Measurements from ENCODE around the gene BTRC. TPM values are rescaled to one million over a fixed set of nuclear protein-coding genes. Genes with fewer than 3 reads are reported as not detected.
A peak's percentile ranks its signal among the peaks of the same experiment; 100 is the strongest.

BTRC gene
- total and polyA plus RNA-seq, 10 of the 15 experiments (the other 5 are each of a cell fraction or from before 2014, with no cell fraction given), result 2.2 to 18.6 (median 8.6) TPM

- Histone ChIP-seq H3K4me1 (ENCODE audit: control insufficient read depth, insufficient read depth, low read length) (peaks cover 5% of the 10 kb centered on the region; the same call in 1 of the 2 replicates), H3K4me3 (peak overlapping the region; percentile 44; the same call in 1 of the 2 replicates), H3K9me3 (replicated peaks; ENCODE audit: control insufficient read depth, insufficient read depth, low read length) (no peaks in the 10 kb centered on the region), H3K36me3 (ENCODE audit: control insufficient read depth in 2 of 2, insufficient read depth in 2 of 2, low read length in 1 of 2) (no peaks in the 10 kb centered on the region), H3K9ac (ENCODE audit: control insufficient read depth, insufficient read depth, low read length) (no peak overlapping the region), H2AFZ (ENCODE audit: control insufficient read depth, low read depth, low read length) (no peak overlapping the region), H3K27ac (ENCODE audit: control insufficient read depth, insufficient read depth) (no peak overlapping the region), H3K79me2 (ENCODE audit: control insufficient read depth, insufficient read depth, low read length) (no peaks in the 10 kb centered on the region), H3K27me3 (replicated peaks in 1 of 2; ENCODE audit: control insufficient read depth in 2 of 2, insufficient read depth in 2 of 2, low read length in 1 of 2) (peaks cover 0 to 4% of the 10 kb centered on the region in 2 experiments; a peak in 1 of 4 replicates), H3K4me2 (ENCODE audit: control insufficient read depth, insufficient read depth) (0 out of 2 replicates have a peak overlapping the region, but pooled peaks have one; percentile 44), H4K20me1 (ENCODE audit: control insufficient read depth, insufficient read depth) (no peaks in the 10 kb centered on the region)
- CTCF ChIA-PET, result interaction anchor here (1.1 to 1.3 kb wide), 4 partner anchors 12 to 406 kb away, joined by 3 to 5 read pairs (median 4); no protein-coding TSS in a partner anchor
- POLR2A ChIA-PET, result no interaction called here
- TF ChIP-seq SRF (IDR thresholded peaks at IDR 0.05; ENCODE audit: low read depth in 2 of 2, low read length in 2 of 2) (no peak), ZBTB33 (IDR thresholded peaks at IDR 0.05) (peak; percentile 35; the same call in 1 of the 2 replicates)
- in situ Hi-C loops (cut with MboI) (no loop called here), intact Hi-C loops (cut with micrococcal nuclease; ENCODE audit: unreplicated experiment) (loop anchor here (5.0 kb wide), 1 partner anchor 405 kb away; no protein-coding TSS in a partner anchor)
- no peak for ATAC-seq
- no peak for DNase-seq (ENCODE audit: low read depth, low spot score)
- 61% methylated on average over 7 of the region's 7 CpGs for WGBS (ENCODE audit: insufficient coverage, insufficient replicate concordance, low lambda C conversion rate, missing lambda C conversion rate)
- SMC1A ChIA-PET (ENCODE audit: uncharacterized antibody, unreplicated experiment), result interaction anchor here (0.8 to 1.1 kb wide), 3 partner anchors 101 to 353 kb away, joined by 3 to 4 read pairs (median 3); no protein-coding TSS in a partner anchor
- RAD21 ChIA-PET (ENCODE audit: unreplicated experiment), result no interaction called here
- no TSS peak for BruUV-seq (replicated peaks)
- FAIRE-seq, result no peak
These were observed 213.4 kb downstream of the BTRC start for GRCh38 chr10:101567165-101568006.

Measured in GM12878 (cell line).